H9 (cell line): ENCODE measurements around the gene ADAR. TPM values are rescaled to one million over a fixed set of nuclear protein-coding genes. Genes with fewer than 3 reads are reported as not detected.

Experiments
- DNase-seq: peaks from one replicate; pipeline ENCODE4 v3.0.0-alpha.2; 2017
- H2AFZ ChIP-seq: one replicate; pipeline ENCODE4 v1.6.1; 2013; ENCODE audit warnings: mild to moderate bottlenecking, low read length, control low read depth, moderate library complexity
- H2AK5ac ChIP-seq: 2 replicates; pipeline ENCODE4 v1.6.1; 2013; ENCODE audit warnings: low read length, control low read depth, mixed read lengths; ENCODE audit not compliant: insufficient read length
- H2BK120ac ChIP-seq: one replicate; pipeline ENCODE4 v1.6.1; 2013; ENCODE audit warnings: low read depth, mild to moderate bottlenecking, low read length, control low read depth, inconsistent platforms; ENCODE audit not compliant: poor library complexity, severe bottlenecking
- H2BK12ac ChIP-seq: 2 replicates; pipeline ENCODE4 v1.6.1; 2013; ENCODE audit warnings: low read length, control low read depth, mixed read lengths, low read depth; ENCODE audit not compliant: insufficient read length
- H2BK15ac ChIP-seq: 2 replicates; pipeline ENCODE4 v1.6.1; 2013; ENCODE audit warnings: low read depth, low read length, control low read depth
- H2BK20ac ChIP-seq: one replicate; pipeline ENCODE4 v1.6.1; 2013; ENCODE audit warnings: low read depth, mild to moderate bottlenecking, low read length, control low read depth, inconsistent platforms; ENCODE audit not compliant: poor library complexity, severe bottlenecking
- H2BK5ac ChIP-seq: 2 replicates; pipeline ENCODE4 v1.6.1; 2013; ENCODE audit warnings: low read length, control low read depth, mixed read lengths; ENCODE audit not compliant: insufficient read length
- H3K14ac ChIP-seq: 2 replicates; pipeline ENCODE4 v1.6.1; 2013; ENCODE audit warnings: low read length, control low read depth; ENCODE audit not compliant: insufficient read depth
- H3K18ac ChIP-seq: 2 replicates; pipeline ENCODE4 v1.6.1; 2013; ENCODE audit warnings: low read depth, mild to moderate bottlenecking, mixed read lengths, low read length, control low read depth; ENCODE audit not compliant: insufficient read length
- H3K23ac ChIP-seq: 2 replicates; pipeline ENCODE4 v1.6.1; 2013; ENCODE audit warnings: low read length, control low read depth, mixed read lengths, low read depth; ENCODE audit not compliant: insufficient read length
- H3K23me2 ChIP-seq: 2 replicates; pipeline ENCODE4 v1.6.1; 2013; ENCODE audit warnings: low read depth, mild to moderate bottlenecking, mixed read lengths, low read length, control low read depth; ENCODE audit not compliant: insufficient read length, poor library complexity, severe bottlenecking
- H3K27ac ChIP-seq: 2 replicates; pipeline ENCODE4 v1.5.1; 2013; ENCODE audit warnings: low read length, control low read depth, mixed read lengths, low read depth; ENCODE audit not compliant: insufficient read length
- H3K27me3 ChIP-seq: 2 replicates; pipeline ENCODE4 v1.6.1; 2013; ENCODE audit warnings: low read length, control low read depth, inconsistent platforms; ENCODE audit not compliant: insufficient read depth
- H3K4ac ChIP-seq: 2 replicates; pipeline ENCODE4 v1.6.1; 2013; ENCODE audit warnings: low read depth, mild to moderate bottlenecking, control low read depth, inconsistent platforms, low read length, moderate library complexity
- H3K4me1 ChIP-seq: 2 replicates; pipeline ENCODE4 v1.6.1; 2013; ENCODE audit warnings: low read length, control low read depth, inconsistent platforms; ENCODE audit not compliant: insufficient read depth
- H3K4me2 ChIP-seq: 2 replicates; pipeline ENCODE4 v1.6.1; 2013; ENCODE audit warnings: low read length, control low read depth, mixed read lengths; ENCODE audit not compliant: insufficient read length, insufficient read depth
- H3K56ac ChIP-seq: 2 replicates; pipeline ENCODE4 v1.6.1; 2013; ENCODE audit warnings: low read depth, mild to moderate bottlenecking, mixed read lengths, low read length, control low read depth; ENCODE audit not compliant: insufficient read length
- H3K79me1 ChIP-seq: 2 replicates; pipeline ENCODE4 v1.6.1; 2013; ENCODE audit warnings: low read depth, mild to moderate bottlenecking, moderate library complexity, low read length, control low read depth, inconsistent platforms; ENCODE audit not compliant: insufficient read depth, poor library complexity, severe bottlenecking
- H3K79me2 ChIP-seq: 2 replicates; pipeline ENCODE4 v1.6.1; 2013; ENCODE audit warnings: low read length, control low read depth, inconsistent platforms; ENCODE audit not compliant: insufficient read depth
- H3K9ac ChIP-seq: 2 replicates; pipeline ENCODE4 v1.6.1; 2013; ENCODE audit warnings: low read length, control low read depth, mixed read lengths; ENCODE audit not compliant: insufficient read length; ENCODE audit errors: extremely low read depth
- H3K9me3 ChIP-seq: one replicate; pipeline ENCODE4 v1.6.1; 2013; ENCODE audit warnings: low read depth, low read length, inconsistent platforms; ENCODE audit not compliant: control insufficient read depth
- H3T11ph ChIP-seq: one replicate; pipeline ENCODE4 v1.6.1; 2013; ENCODE audit warnings: mild to moderate bottlenecking, low read length, control low read depth, inconsistent platforms
- H4K20me1 ChIP-seq: one replicate; pipeline ENCODE4 v1.6.1; 2013; ENCODE audit not compliant: control insufficient read depth, insufficient read length, insufficient read depth
- H4K5ac ChIP-seq: 2 replicates; pipeline ENCODE4 v1.6.1; 2013; ENCODE audit warnings: low read depth, mild to moderate bottlenecking, mixed read lengths, low read length, control low read depth; ENCODE audit not compliant: insufficient read length
- H4K8ac ChIP-seq: replicated peaks from 2 replicates; pipeline ENCODE4 v1.6.1; 2013; ENCODE audit warnings: low read length, control low read depth, mixed read lengths, low read depth; ENCODE audit not compliant: insufficient read length
- H4K91ac ChIP-seq: 2 replicates; pipeline ENCODE4 v1.6.1; 2013; ENCODE audit warnings: low read depth, mild to moderate bottlenecking, moderate library complexity, mixed read lengths, low read length, control low read depth; ENCODE audit not compliant: insufficient read length
- H3K27ac Mint-ChIP-seq, 3 experiments: 2 replicates in 2 of 3; 3 replicates in 1 of 3; pipeline ENCODE4 v1.8.0; 2020 to 2021; ENCODE audit warnings: mixed read lengths in 3 of 3, mild to moderate bottlenecking in 1 of 3, moderate library complexity in 1 of 3
- H3K27me3 Mint-ChIP-seq: 2 replicates; pipeline ENCODE4 v1.8.0; 2021; ENCODE audit warnings: low read depth, mild to moderate bottlenecking, moderate library complexity, mixed read lengths
- H3K36me3 Mint-ChIP-seq, 3 experiments: 2 replicates in 2 of 3; 3 replicates in 1 of 3; pipeline ENCODE4 v1.8.0; 2020 to 2021; ENCODE audit warnings: low read depth in 3 of 3, mixed read lengths in 3 of 3; ENCODE audit not compliant: insufficient read depth in 1 of 3
- H3K4me1 Mint-ChIP-seq, 2 experiments: 2 replicates each; pipeline ENCODE4 v1.8.0; 2020; ENCODE audit warnings: mixed read lengths in 2 of 2
- H3K4me3 Mint-ChIP-seq, 2 experiments: 2 replicates in 1 of 2; 3 replicates in 1 of 2; pipeline ENCODE4 v1.8.0; 2020 to 2021; ENCODE audit warnings: mild to moderate bottlenecking in 2 of 2, mixed read lengths in 2 of 2, moderate library complexity in 1 of 2
- H3K9me3 Mint-ChIP-seq, 2 experiments: 2 replicates in 1 of 2; 3 replicates in 1 of 2; pipeline ENCODE4 v1.8.0; 2020; ENCODE audit warnings: mild to moderate bottlenecking in 2 of 2, mixed read lengths in 2 of 2, moderate library complexity in 1 of 2
- CTCF ChIP-seq: fragments of 200-600 bp; sonication (generic); conservative IDR thresholded peaks from 3 replicates; pipeline ENCODE4 v1.8.0; 2021; ENCODE audit warnings: antibody characterized with exemption, mild to moderate bottlenecking
- WGBS: extraction: QIAGEN DNeasy Blood & Tissue Kit; methylation state at CpG from one replicate; pipeline ENCODE4 v1.1.7; 2013; ENCODE audit warnings: missing lambda C conversion rate, low lambda C conversion rate, mixed read lengths; ENCODE audit not compliant: insufficient read length; ENCODE audit errors: extremely low coverage; 5-methylcytosine and 5-hydroxymethylcytosine counted together
- total RNA-seq: library from RNA; stranded (reverse); gene quantifications from 2 replicates; pipeline ENCODE4 v1.2.1, GENCODE V29; 2021

ADAR gene
- total RNA-seq, 1 experiment from 2014 or later: 236 TPM

GRCh38 chr1:154657556-154657955 lies 49.6 kb upstream of the ADAR start:
- no peak overlapping the region for H4K8ac ChIP-seq
- no peak overlapping the region for H2AFZ ChIP-seq
- Mint-ChIP-seq H3K27ac (no peak overlapping the region), H3K4me3 (no peak overlapping the region), H3K9me3 (no peaks in the 10 kb centered on the region), H3K4me1 (peaks cover 9 to 10% of the 10 kb centered on the region in 2 experiments), H3K27me3 (no peaks in the 10 kb centered on the region; the same call in 1 of the 2 replicates), H3K36me3 (no peaks in the 10 kb centered on the region)
- no peak overlapping the region for H3K18ac ChIP-seq
- H2BK12ac ChIP-seq: no peak overlapping the region
- no peak overlapping the region for H3K23ac ChIP-seq
- H3K9ac ChIP-seq: no peak overlapping the region
- H3K14ac ChIP-seq: no peak overlapping the region
- no peaks in the 10 kb centered on the region for H4K20me1 ChIP-seq
- H2AK5ac ChIP-seq: no peak overlapping the region
- H3K79me2 ChIP-seq: no peaks in the 10 kb centered on the region
- H3K23me2 ChIP-seq: no peaks in the 10 kb centered on the region
- H3K56ac ChIP-seq: no peak overlapping the region
- H3K4me2 ChIP-seq: no peak overlapping the region
- no peak overlapping the region for H3T11ph ChIP-seq
- no peaks in the 10 kb centered on the region for H3K79me1 ChIP-seq
- no CpG with 5 or more reads among the region's 2 CpGs for WGBS
- H2BK20ac ChIP-seq: no peak overlapping the region
- no peaks in the 10 kb centered on the region for H3K27me3 ChIP-seq
- H2BK15ac ChIP-seq: no peak overlapping the region
- H2BK120ac ChIP-seq: no peak overlapping the region
- H3K4ac ChIP-seq: no peak overlapping the region
- no peak overlapping the region for H3K27ac ChIP-seq
- DNase-seq: no peak
- no peaks in the 10 kb centered on the region for H3K4me1 ChIP-seq
- no peak overlapping the region for H4K91ac ChIP-seq
- no peak for TF ChIP-seq CTCF
- no peak overlapping the region for H2BK5ac ChIP-seq
- H3K9me3 ChIP-seq: no peaks in the 10 kb centered on the region
- H4K5ac ChIP-seq: no peak overlapping the region
